Measurements from ENCODE around the gene ATXN2L.

DNA sequence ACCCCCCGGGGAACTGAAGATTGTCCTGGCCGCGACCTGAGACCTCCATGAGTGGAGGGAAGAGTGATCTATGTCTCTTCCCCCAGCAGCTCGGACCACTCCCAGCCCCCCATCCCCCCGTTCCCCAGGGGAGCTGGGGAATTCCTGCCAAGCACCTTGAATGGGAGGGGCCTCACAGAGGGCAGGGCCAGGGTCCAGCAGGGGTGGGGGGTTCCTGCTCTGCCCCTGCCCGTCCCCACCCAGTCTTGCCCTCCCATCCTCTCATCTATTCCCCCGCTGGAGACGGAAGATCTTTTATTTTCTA, 13.9 kb downstream of the ATXN2L start:
- TF ChIP-seq POLR2AphosphoS5 (IDR thresholded peaks at IDR 0.05; ENCODE audit: low read depth, low read length), result no peak
- no peak for TF ChIP-seq TAF1 (IDR thresholded peaks at IDR 0.05; ENCODE audit: borderline replicate concordance, insufficient read depth, low read length)
- TF ChIP-seq, protein P1, sequence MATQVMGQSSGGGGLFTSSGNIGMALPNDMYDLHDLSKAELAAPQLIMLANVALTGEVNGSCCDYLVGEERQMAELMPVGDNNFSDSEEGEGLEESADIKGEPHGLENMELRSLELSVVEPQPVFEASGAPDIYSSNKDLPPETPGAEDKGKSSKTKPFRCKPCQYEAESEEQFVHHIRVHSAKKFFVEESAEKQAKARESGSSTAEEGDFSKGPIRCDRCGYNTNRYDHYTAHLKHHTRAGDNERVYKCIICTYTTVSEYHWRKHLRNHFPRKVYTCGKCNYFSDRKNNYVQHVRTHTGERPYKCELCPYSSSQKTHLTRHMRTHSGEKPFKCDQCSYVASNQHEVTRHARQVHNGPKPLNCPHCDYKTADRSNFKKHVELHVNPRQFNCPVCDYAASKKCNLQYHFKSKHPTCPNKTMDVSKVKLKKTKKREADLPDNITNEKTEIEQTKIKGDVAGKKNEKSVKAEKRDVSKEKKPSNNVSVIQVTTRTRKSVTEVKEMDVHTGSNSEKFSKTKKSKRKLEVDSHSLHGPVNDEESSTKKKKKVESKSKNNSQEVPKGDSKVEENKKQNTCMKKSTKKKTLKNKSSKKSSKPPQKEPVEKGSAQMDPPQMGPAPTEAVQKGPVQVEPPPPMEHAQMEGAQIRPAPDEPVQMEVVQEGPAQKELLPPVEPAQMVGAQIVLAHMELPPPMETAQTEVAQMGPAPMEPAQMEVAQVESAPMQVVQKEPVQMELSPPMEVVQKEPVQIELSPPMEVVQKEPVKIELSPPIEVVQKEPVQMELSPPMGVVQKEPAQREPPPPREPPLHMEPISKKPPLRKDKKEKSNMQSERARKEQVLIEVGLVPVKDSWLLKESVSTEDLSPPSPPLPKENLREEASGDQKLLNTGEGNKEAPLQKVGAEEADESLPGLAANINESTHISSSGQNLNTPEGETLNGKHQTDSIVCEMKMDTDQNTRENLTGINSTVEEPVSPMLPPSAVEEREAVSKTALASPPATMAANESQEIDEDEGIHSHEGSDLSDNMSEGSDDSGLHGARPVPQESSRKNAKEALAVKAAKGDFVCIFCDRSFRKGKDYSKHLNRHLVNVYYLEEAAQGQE (IDR thresholded peaks at IDR 0.05; ENCODE audit: insufficient read depth in 1 of 2, low read depth in 2 of 2, low read length in 2 of 2), result no peak
- TF ChIP-seq SIN3A (IDR thresholded peaks at IDR 0.05; ENCODE audit: borderline replicate concordance, insufficient read depth, low read length), result no peak
- TF ChIP-seq FOXP2 (optimal IDR thresholded peaks at IDR 0.05; ENCODE audit: borderline replicate concordance, extremely low read depth, extremely low read length, insufficient read depth), result no peak
